ENCODE results near the gene PRPH. TPM values are rescaled to one million over a fixed set of nuclear protein-coding genes. Genes with fewer than 3 reads are reported as not detected.

Gene PRPH
- total and polyA plus RNA-seq, 2 of the 13 experiments (the other 11 are each of a cell fraction or from before 2014, with no cell fraction given): 0.12 TPM; not detected in 1

DNA sequence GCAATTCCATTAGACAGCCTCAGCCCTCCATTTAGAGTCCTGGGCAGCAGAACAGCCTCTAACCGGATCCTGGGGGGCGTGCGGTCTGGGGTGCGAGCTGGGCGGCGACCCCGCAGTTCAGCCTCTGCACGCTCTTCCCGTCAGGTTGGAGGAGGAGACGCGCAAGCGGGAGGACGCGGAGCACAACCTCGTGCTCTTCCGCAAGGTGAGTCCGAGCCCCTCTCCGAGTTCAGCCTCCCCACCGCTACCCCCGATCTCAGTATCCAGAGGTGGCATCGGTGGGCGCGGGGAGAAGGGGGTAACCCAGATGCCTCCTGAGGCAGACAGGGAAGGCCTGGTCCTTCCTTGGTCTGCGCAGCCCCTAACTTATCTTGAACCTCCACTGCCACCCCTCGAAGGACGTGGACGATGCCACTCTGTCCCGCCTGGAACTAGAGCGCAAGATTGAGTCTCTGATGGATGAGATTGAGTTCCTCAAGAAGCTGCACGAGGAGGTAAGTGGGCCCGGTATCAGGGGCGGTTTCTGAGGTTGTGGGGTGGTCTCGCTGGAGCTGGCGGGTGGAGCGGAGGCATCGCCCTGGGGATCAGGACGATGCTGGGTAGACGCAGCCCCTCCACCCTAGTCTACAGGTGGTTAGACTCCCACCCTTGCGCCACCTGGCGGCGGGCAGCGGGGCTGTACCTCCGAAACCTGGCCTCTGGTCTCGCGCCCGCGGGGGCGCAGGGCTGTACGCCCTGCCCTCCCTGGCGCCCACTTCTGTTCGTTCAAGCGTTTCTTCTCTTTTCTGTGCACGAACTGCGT, 1.3 kb downstream of the PRPH start (continued):
- TF ChIP-seq, protein P1, sequence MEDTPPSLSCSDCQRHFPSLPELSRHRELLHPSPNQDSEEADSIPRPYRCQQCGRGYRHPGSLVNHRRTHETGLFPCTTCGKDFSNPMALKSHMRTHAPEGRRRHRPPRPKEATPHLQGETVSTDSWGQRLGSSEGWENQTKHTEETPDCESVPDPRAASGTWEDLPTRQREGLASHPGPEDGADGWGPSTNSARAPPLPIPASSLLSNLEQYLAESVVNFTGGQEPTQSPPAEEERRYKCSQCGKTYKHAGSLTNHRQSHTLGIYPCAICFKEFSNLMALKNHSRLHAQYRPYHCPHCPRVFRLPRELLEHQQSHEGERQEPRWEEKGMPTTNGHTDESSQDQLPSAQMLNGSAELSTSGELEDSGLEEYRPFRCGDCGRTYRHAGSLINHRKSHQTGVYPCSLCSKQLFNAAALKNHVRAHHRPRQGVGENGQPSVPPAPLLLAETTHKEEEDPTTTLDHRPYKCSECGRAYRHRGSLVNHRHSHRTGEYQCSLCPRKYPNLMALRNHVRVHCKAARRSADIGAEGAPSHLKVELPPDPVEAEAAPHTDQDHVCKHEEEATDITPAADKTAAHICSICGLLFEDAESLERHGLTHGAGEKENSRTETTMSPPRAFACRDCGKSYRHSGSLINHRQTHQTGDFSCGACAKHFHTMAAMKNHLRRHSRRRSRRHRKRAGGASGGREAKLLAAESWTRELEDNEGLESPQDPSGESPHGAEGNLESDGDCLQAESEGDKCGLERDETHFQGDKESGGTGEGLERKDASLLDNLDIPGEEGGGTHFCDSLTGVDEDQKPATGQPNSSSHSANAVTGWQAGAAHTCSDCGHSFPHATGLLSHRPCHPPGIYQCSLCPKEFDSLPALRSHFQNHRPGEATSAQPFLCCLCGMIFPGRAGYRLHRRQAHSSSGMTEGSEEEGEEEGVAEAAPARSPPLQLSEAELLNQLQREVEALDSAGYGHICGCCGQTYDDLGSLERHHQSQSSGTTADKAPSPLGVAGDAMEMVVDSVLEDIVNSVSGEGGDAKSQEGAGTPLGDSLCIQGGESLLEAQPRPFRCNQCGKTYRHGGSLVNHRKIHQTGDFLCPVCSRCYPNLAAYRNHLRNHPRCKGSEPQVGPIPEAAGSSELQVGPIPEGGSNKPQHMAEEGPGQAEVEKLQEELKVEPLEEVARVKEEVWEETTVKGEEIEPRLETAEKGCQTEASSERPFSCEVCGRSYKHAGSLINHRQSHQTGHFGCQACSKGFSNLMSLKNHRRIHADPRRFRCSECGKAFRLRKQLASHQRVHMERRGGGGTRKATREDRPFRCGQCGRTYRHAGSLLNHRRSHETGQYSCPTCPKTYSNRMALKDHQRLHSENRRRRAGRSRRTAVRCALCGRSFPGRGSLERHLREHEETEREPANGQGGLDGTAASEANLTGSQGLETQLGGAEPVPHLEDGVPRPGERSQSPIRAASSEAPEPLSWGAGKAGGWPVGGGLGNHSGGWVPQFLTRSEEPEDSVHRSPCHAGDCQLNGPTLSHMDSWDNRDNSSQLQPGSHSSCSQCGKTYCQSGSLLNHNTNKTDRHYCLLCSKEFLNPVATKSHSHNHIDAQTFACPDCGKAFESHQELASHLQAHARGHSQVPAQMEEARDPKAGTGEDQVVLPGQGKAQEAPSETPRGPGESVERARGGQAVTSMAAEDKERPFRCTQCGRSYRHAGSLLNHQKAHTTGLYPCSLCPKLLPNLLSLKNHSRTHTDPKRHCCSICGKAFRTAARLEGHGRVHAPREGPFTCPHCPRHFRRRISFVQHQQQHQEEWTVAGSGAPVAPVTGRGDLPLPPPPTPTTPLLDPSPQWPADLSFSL (CRISPR knock-in tag; IDR thresholded peaks at IDR 0.05): no peak
- TF ChIP-seq ZNF788 (CRISPR knock-in tag; IDR thresholded peaks at IDR 0.05; ENCODE audit: borderline replicate concordance) (peak; percentile 20; the same call in 1 of the 2 replicates), KLF12 (CRISPR knock-in tag; IDR thresholded peaks at IDR 0.05; ENCODE audit: borderline replicate concordance) (peak; percentile 100), ZSCAN21 (CRISPR knock-in tag; IDR thresholded peaks at IDR 0.05; ENCODE audit: borderline replicate concordance) (no peak), ATM (IDR thresholded peaks at IDR 0.05; ENCODE audit: borderline replicate concordance) (no peak), ZC3H13 (CRISPR knock-in tag; IDR thresholded peaks at IDR 0.05) (0 out of 2 replicates have a peak, but pooled peaks have one; percentile 29), MYC (CRISPR knock-in tag; IDR thresholded peaks at IDR 0.05; ENCODE audit: borderline replicate concordance) (peak; percentile 9; the same call in 1 of the 2 replicates), SMAD9 (CRISPR knock-in tag; IDR thresholded peaks at IDR 0.05) (0 out of 2 replicates have a peak, but pooled peaks have one; percentile 39)
- TF ChIP-seq, protein P2, sequence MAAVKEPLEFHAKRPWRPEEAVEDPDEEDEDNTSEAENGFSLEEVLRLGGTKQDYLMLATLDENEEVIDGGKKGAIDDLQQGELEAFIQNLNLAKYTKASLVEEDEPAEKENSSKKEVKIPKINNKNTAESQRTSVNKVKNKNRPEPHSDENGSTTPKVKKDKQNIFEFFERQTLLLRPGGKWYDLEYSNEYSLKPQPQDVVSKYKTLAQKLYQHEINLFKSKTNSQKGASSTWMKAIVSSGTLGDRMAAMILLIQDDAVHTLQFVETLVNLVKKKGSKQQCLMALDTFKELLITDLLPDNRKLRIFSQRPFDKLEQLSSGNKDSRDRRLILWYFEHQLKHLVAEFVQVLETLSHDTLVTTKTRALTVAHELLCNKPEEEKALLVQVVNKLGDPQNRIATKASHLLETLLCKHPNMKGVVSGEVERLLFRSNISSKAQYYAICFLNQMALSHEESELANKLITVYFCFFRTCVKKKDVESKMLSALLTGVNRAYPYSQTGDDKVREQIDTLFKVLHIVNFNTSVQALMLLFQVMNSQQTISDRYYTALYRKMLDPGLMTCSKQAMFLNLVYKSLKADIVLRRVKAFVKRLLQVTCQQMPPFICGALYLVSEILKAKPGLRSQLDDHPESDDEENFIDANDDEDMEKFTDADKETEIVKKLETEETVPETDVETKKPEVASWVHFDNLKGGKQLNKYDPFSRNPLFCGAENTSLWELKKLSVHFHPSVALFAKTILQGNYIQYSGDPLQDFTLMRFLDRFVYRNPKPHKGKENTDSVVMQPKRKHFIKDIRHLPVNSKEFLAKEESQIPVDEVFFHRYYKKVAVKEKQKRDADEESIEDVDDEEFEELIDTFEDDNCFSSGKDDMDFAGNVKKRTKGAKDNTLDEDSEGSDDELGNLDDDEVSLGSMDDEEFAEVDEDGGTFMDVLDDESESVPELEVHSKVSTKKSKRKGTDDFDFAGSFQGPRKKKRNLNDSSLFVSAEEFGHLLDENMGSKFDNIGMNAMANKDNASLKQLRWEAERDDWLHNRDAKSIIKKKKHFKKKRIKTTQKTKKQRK (IDR thresholded peaks at IDR 0.05; ENCODE audit: low read length): no peak
- TF ChIP-seq, protein P3, sequence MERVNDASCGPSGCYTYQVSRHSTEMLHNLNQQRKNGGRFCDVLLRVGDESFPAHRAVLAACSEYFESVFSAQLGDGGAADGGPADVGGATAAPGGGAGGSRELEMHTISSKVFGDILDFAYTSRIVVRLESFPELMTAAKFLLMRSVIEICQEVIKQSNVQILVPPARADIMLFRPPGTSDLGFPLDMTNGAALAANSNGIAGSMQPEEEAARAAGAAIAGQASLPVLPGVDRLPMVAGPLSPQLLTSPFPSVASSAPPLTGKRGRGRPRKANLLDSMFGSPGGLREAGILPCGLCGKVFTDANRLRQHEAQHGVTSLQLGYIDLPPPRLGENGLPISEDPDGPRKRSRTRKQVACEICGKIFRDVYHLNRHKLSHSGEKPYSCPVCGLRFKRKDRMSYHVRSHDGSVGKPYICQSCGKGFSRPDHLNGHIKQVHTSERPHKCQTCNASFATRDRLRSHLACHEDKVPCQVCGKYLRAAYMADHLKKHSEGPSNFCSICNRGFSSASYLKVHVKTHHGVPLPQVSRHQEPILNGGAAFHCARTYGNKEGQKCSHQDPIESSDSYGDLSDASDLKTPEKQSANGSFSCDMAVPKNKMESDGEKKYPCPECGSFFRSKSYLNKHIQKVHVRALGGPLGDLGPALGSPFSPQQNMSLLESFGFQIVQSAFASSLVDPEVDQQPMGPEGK (CRISPR knock-in tag; IDR thresholded peaks at IDR 0.05): peak; percentile 58
- TF ChIP-seq, protein P4, sequence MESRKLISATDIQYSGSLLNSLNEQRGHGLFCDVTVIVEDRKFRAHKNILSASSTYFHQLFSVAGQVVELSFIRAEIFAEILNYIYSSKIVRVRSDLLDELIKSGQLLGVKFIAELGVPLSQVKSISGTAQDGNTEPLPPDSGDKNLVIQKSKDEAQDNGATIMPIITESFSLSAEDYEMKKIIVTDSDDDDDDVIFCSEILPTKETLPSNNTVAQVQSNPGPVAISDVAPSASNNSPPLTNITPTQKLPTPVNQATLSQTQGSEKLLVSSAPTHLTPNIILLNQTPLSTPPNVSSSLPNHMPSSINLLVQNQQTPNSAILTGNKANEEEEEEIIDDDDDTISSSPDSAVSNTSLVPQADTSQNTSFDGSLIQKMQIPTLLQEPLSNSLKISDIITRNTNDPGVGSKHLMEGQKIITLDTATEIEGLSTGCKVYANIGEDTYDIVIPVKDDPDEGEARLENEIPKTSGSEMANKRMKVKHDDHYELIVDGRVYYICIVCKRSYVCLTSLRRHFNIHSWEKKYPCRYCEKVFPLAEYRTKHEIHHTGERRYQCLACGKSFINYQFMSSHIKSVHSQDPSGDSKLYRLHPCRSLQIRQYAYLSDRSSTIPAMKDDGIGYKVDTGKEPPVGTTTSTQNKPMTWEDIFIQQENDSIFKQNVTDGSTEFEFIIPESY (CRISPR knock-in tag; IDR thresholded peaks at IDR 0.05): peak; percentile 19; the same call in 1 of the 2 replicates

All from HepG2 (cell line).